A204.1 (cell line): ENCODE measurements around the gene DUSP16.

Source experiments
- FAIRE-seq: peaks from 2 replicates; lab custom pipeline; 2012; peaks lifted over from hg19 to GRCh38; lab: Jason Lieb, UNC

The DUSP16 gene

DNA sequence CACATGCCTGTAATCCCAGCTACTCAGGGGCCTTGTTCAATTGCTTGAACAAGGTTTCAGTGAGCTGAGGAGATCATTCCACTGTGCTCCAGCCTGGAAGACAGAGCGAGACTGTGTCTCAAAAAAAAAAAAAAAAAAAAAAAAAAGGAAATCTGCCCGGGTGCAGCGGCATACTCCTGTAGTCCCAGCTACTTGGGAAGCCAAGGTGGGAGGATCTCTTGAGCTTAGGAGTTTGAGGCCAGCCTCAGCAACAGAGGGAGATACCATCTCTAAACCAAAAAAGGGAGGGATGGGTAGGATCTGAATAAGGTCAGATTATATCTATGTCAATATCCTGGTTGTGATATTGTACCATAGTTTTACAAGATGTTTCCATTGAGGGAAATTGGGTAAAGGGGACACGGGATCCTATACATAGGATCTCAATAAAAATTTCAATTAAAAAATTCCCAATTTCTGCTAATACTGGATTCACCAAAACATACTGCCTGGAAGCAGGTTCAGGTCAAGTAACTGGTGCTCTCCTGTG lies 129.4 kb downstream of the DUSP16 start:
- no peak for FAIRE-seq

DNA sequence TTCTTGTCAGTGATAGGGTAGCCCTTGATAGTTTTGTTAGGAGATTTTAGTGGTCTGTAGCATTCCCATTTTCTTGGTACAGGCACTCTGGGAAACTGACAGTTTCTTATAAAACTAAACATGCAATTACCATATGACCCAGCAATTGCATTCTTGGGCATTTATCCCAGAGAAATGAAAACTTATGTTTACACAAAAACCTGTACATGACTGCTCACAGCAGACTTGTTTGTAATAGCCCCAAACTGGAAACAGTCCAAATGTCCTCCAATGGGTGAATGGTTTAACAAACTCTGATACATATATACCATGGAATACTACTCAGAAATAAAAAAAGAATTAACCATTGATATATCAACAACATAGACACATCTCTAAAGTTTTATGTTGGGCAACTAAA lies 130.3 kb downstream of the DUSP16 start:
- FAIRE-seq = peak; percentile 11

DNA sequence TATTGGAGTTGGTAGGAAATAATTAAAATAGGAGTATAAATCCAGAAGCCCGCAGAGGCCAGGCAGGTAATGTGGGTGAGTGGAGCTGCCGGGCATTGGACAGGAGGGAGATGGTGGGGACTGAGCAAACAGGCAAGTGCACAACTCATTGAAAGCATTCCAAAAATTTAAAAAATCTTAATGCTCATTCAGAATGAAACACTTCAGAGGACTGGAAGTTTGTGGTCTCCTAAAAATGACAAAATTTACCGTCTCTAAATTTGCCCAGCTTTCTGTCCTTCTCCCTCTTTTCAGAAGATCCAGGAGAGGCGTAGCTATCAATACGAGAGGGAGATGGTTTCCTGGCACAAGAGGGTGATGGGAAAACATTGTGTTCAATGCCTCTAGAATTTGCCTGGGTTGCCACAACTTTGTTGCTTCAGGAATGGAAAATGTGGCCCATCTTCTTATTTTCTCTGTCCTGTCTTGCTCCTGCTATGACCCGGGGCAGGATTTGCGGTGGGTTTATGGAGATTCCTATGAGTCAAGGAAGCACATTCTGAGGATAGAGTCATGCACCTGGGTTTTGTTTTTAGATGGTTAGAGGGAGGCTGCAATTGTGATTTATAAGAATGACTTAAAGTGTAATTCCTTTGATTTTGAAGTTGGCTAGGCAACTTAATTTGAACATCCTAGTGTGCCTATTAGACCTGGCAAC lies 133.6 kb downstream of the DUSP16 start:
- FAIRE-seq = no peak

- FAIRE-seq = no peak
Observed at GRCh38 chr12:12428047-12428446, 134.6 kb downstream of the DUSP16 start.

DNA sequence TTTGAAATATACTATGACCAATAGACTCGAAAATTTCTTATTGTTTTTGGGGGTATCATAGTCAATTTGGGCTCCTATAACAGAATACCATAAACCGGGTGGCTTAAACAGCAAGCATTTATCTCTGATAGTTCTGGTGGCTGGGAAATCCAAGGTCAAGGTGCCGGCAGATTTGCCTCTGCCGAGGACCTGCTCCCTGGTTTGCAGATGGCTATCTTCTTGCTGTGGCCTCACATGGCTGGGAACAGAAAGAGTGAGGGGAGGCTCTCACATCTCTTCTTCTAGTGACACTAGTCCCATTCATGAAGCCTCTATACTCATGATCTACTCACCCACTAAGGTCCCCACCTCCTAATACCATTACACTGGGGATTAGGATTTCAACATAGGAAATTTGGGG lies 135.1 kb downstream of the DUSP16 start:
- FAIRE-seq = no peak

DNA sequence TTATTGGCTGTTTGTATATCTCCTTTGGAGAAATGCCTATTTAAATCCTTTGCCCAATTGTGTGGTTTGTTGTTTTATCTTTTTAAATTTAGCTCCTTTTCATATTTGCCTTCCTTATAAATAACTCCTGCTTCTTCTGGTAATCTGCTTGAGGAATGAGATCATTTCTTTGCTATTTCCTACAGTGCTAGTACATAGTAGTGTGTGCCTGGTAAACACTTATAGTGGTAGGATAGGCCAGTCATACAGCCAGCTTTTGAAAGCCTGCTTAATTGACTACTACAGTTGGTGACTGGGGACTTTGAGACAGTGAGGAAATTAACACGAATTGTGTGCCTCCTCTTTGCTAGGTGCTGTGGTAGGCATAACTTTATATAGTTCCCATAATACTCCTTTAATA lies 137.0 kb downstream of the DUSP16 start:
- no peak for FAIRE-seq

DNA sequence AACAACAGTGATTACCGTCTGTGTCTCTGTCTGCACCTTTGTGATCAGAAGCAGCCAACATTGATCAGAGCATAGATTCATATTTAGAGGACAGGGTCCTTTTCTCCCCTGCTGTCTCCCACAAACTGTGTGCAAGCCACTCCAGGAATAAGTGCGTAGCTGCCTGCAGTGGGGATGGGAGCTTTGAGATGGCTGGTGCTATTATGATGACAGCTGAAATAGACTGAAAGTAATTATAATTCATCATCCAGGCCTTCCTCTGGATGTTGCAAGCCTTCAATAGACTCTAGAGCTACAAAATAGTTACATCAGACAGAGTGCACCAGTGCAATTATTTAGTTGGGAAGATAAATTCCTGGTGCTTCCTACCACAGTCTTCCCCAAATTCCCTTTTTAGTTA lies 137.7 kb downstream of the DUSP16 start:
- FAIRE-seq = no peak
